Fibroblast of mammary gland (primary cell): ENCODE measurements around the gene ATP10B.

Experiments used
- DNase-seq: peaks from one replicate; pipeline ENCODE4 v3.0.0-alpha.2; 2010; ENCODE audit warnings: low read depth
- H3K4me3 ChIP-seq: 2 replicates; pipeline ENCODE4 v1.5.1; 2011; ENCODE audit warnings: low read depth, mild to moderate bottlenecking, low read length, moderate library complexity; ENCODE audit not compliant: control insufficient read depth
- CTCF ChIP-seq: conservative IDR thresholded peaks from 2 replicates; pipeline ENCODE4 v1.5.1; 2011; ENCODE audit warnings: low read depth, low read length, inconsistent platforms; ENCODE audit not compliant: control insufficient read depth, insufficient read depth

Gene ATP10B

GRCh38 chr5:160545832-160546231, 306.2 kb downstream of the ATP10B start:
- no peak for TF ChIP-seq CTCF
- H3K4me3 ChIP-seq, result no peak overlapping the region
- DNase-seq, result no peak

GRCh38 chr5:160543395-160543794, 308.6 kb downstream of the ATP10B start:
- DNase-seq, result no peak

GRCh38 chr5:160542840-160543239, 309.2 kb downstream of the ATP10B start:
- DNase-seq, result no peak
- TF ChIP-seq CTCF, result no peak

More at GRCh38 chr5:160543395-160543794, 308.6 kb downstream of the ATP10B start:
- no peak for TF ChIP-seq CTCF
- no peak overlapping the region for H3K4me3 ChIP-seq

GRCh38 chr5:160542281-160542680, 309.7 kb downstream of the ATP10B start:
- no peak overlapping the region for H3K4me3 ChIP-seq
- no peak for TF ChIP-seq CTCF
- no peak for DNase-seq

More at GRCh38 chr5:160542840-160543239, 309.2 kb downstream of the ATP10B start:
- no peak overlapping the region for H3K4me3 ChIP-seq

- no peak for DNase-seq
- TF ChIP-seq CTCF, result no peak
- H3K4me3 ChIP-seq, result no peak overlapping the region
Measured at GRCh38 chr5:160539431-160539830, 312.6 kb downstream of the ATP10B start.

GRCh38 chr5:160537940-160538339, 314.1 kb downstream of the ATP10B start:
- H3K4me3 ChIP-seq, result no peak overlapping the region
- no peak for TF ChIP-seq CTCF

GRCh38 chr5:160537116-160537515, 314.9 kb downstream of the ATP10B start:
- TF ChIP-seq CTCF, result no peak
- no peak overlapping the region for H3K4me3 ChIP-seq
- DNase-seq, result no peak

More at GRCh38 chr5:160537940-160538339, 314.1 kb downstream of the ATP10B start:
- DNase-seq, result no peak
